ENCODE results near the gene OSBPL10. TPM values are rescaled to one million over a fixed set of nuclear protein-coding genes. Genes with fewer than 3 reads are reported as not detected.

Gene OSBPL10
- total and polyA plus RNA-seq, 2 of the 8 experiments (the other 6 are each of a cell fraction or from before 2014, with no cell fraction given): 26.2 to 86.7 TPM

GRCh38 chr3:31959951-31960792 is 20.9 kb downstream of the OSBPL10 start (continued):
- no peak for TF ChIP-seq CEBPB (IDR thresholded peaks at IDR 0.05; ENCODE audit: low read depth, low read length)
- TF ChIP-seq RNF2 (IDR thresholded peaks at IDR 0.05; ENCODE audit: borderline replicate concordance, low read depth, low read length, missing control alignments, poor library complexity, severe bottlenecking): no peak
- TF ChIP-seq HDAC2 (IDR thresholded peaks at IDR 0.05; ENCODE audit: borderline replicate concordance in 1 of 2, low read depth in 2 of 2, low read length in 2 of 2): peak in 1 of 2 experiments; percentile 55; a peak in 1 of 4 replicates
- TF ChIP-seq SIRT6 (IDR thresholded peaks at IDR 0.05; ENCODE audit: low read length): no peak
- TF ChIP-seq GTF2F1 (IDR thresholded peaks at IDR 0.05; ENCODE audit: borderline replicate concordance, low read depth, low read length): no peak
- TF ChIP-seq ASH2L (IDR thresholded peaks at IDR 0.05; ENCODE audit: low read length): peak; percentile 80
- TF ChIP-seq CREB1 (IDR thresholded peaks at IDR 0.05): no peak
- TF ChIP-seq ATF2 (IDR thresholded peaks at IDR 0.05; ENCODE audit: low read length): no peak
- no peak for TF ChIP-seq E2F6 (IDR thresholded peaks at IDR 0.05)
- no peak for TF ChIP-seq TEAD4 (IDR thresholded peaks at IDR 0.05; ENCODE audit: low read depth, low read length)
- TF ChIP-seq EP300 (IDR thresholded peaks at IDR 0.05; ENCODE audit: borderline replicate concordance in 1 of 2, low read depth in 2 of 2, low read length in 2 of 2): 0 out of 3 replicates have a peak, but pooled peaks of 1 of the 2 experiments have one; percentile 25
- TF ChIP-seq POLR2AphosphoS5 (IDR thresholded peaks at IDR 0.05; ENCODE audit: low read depth, low read length): no peak
- TF ChIP-seq RBBP5 (IDR thresholded peaks at IDR 0.05; ENCODE audit: borderline replicate concordance, low read depth, low read length): no peak
- peak in 1 of 2 experiments; percentile 20; a peak in 1 of 3 replicates for TF ChIP-seq POLR2A (IDR thresholded peaks at IDR 0.05; ENCODE audit: control extremely low read depth in 1 of 2, low read depth in 2 of 2, low read length in 2 of 2)
- TF ChIP-seq EZH2 (IDR thresholded peaks at IDR 0.05; ENCODE audit: low read depth, low read length, severe bottlenecking): no peak
- TF ChIP-seq SUZ12 (IDR thresholded peaks at IDR 0.05; ENCODE audit: low read length): no peak
- TF ChIP-seq CBX8 (IDR thresholded peaks at IDR 0.05; ENCODE audit: borderline replicate concordance, low read depth, low read length): no peak
- no peak for TF ChIP-seq SP2 (IDR thresholded peaks at IDR 0.05; ENCODE audit: low read length)
- TF ChIP-seq BRCA1 (IDR thresholded peaks at IDR 0.05; ENCODE audit: low read depth, low read length): no peak
